Measurements from ENCODE around the gene PARD6G.

The PARD6G gene

DNA sequence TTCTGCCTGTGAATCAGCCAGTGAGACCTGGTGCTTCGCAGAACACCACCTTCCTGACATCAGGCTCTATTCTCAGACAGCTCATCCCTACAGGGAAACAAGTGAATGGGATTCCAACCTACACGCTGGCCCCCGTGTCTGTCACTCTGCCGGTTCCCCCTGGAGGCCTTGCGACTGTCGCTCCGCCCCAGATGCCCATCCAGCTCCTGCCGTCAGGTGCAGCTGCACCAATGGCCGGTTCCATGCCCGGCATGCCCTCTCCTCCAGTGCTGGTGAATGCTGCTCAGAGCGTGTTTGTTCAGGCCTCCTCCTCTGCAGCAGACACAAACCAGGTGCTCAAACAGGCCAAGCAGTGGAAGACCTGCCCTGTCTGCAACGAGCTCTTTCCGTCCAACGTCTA, 110.2 kb downstream of the PARD6G start:
- DNase-seq = no peak

- DNase-seq = no peak
Observed at GRCh38 chr18:80136679-80137078, 110.6 kb downstream of the PARD6G start.

GRCh38 chr18:80135136-80135535, 112.2 kb downstream of the PARD6G start:
- no peak for DNase-seq

DNA sequence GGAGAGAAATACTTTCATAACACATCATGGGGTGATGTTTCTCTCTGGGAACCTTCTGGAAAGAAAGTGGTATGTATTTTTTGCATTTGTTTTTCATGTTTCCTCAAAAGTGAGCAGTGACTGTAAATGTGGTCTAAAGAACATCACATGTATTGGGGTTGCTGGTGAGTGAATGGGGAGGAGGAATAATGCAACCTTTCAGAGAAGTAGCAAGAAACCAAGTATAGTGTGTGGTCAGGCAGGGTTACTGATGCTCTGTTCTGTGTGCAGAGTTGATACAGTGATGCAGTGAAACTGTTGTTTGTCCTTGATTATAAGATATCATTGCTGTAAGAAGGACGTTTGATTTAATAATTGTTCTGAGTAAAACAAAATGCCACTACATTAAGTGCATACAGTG, 114.2 kb downstream of the PARD6G start:
- DNase-seq = no peak

- no peak for DNase-seq
Observed at GRCh38 chr18:80132180-80132812, 115.0 kb downstream of the PARD6G start.

DNA sequence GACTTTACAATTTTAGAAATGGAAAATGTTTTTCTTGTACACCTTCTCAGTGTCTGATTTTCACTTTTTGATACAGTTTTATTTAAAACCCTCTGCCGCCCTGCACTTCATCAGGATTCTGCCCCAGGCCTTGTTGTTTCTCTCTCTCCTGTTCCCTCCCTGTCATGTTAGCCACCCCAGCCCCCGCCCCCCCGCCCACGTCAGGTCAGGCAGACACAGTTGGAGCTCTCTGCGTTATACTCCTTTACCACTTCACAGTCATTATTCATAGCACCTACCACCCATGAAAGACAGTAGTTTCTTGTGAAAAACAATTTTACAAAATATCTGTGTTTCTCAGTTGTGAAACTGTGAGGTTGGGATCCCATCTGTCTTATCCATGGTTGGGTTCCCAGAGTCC, 116.8 kb downstream of the PARD6G start:
- DNase-seq = no peak

DNA sequence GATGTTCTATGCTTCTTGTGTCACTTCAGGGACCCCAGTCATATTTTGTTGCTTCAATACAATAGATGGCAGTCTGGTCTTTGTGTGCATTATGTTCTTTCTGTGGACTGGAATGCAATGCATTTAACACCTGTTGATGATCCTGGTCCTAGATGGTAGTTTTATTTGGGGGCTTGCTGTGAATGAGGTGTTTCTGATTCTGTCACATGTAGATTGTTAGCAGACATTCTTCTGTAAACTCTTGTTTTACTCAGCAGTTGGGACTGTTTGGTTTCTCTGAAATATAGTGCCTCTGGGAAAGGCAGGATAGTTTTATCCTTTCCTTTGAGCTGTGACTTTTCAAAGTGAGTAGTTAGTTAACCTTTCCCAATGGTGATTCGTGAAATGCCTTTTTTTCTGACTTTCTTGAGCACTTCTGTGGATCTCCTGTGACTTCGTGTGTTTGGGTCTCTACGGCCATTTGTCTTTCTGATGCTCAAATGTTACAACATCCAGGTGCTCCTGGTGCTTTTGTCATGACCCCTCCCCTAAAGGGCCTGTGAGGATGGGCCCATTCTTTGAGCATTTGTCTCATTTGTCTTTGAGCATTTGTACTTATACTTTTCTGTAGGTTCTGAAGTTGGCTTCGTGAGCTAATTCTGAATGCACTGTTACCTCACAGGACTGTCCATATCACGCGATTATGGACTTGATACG, 117.5 kb downstream of the PARD6G start:
- no peak for DNase-seq

DNA sequence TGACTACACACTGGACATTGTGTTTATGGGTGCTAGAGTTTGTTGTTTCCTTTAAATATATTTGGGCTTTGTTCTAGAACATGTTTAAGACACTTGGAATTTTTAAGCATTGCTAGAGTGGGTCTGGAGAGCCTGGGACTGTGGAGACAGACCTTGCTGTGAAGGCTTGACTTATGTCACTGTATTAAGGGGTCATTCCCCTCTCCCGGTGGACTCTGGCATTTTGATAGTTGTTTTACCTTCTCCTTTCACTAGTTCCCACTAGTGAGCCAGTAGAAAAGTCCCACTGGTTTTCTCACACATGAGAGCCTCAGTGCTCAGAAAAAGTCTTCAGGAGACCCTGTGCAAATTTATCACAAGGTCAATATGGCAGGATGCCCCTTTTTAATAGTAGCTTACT, 119.7 kb downstream of the PARD6G start:
- DNase-seq = no peak

DNA sequence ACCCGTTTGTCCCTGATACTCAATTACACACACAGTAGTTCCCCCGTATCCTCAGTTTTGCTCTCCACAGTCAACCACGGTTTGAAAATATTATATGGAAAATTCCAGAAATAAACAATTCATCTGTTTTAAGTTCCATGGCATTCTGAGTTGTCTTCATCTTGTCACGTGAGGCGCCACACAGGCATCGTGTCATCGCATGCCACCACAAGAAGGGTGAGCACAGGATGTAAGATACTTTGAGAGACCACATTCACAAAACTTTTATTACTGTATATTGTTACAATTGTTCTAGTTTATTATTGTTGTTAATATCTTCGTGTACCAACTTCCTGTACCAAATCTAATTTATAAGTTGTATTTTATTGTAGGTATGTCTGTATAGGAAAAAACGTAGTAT, 120.5 kb downstream of the PARD6G start:
- no peak for DNase-seq

GRCh38 chr18:80124131-80124530, 123.2 kb downstream of the PARD6G start:
- DNase-seq = no peak

DNA sequence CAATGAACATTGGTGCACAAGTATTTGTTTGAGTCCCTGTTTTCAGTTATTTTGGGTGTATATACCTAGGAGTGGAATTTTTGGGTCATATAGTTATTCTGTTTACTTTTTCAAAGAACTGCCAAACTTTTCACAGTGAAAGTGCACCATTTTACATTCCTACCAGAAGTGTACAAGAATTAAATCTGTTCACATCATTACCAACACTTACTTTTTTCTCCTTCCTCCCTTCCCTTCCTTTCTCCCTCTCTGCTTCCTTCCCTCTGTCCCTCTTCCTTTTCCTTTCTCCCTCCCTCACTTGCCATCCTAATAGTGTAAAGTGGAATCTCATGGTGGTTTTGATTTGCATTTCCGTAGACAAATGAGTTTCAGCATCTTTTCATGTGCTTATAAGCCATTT, 126.4 kb downstream of the PARD6G start:
- DNase-seq = no peak

- DNase-seq = no peak
Observed at GRCh38 chr18:80119111-80119510, 128.2 kb downstream of the PARD6G start.

GRCh38 chr18:80115035-80115434, 132.3 kb downstream of the PARD6G start:
- DNase-seq = no peak

DNA sequence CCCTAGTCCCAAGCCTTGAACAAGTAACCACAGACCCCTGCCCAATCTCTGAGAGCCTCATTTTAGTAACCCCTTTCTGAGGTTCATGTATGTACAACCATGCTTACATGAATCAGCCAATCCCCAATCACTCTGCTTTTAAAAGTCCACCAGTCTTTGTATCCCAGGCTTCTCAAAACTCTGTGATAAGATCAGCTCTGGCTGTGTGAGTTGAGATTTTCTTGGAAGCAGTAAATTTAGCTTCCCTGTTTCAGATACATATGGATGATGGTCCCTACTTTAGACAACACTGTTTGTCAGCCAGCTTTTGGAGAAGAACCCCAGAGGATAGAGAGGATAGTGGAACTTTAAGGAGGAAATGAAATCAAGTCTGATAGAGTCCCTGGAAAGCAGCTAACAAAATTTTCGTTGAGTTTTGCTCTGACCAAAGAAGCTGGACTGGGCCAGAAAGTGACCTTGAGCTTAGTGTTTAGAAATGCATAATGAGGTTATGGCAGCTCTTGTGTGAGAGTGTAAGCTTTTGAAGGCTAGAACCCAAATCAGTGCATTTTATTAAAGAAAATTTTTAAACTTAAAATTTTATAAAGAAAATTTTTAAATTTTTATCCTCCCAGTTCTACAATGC, 134.6 kb downstream of the PARD6G start:
- no peak for DNase-seq

DNA sequence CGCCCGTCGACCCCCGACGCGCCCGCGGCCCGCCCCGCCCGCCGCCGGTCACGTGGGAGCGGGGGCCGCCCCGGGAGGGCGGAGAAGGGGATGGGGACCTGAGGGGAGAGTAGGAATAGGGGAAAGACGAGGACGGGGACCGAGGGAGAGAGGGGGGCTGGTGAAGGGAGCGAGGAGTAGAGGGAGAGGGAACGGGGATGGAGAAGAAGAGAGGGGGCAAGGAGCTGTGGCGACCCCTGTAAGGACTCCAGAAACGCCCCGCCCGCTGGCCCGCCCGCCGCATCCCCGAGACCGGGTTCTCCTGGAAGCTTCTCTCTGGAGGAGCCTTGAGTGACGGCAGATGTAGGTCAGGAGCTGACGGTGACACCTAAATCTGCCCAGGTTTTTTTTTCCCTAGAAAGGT, 137.6 kb downstream of the PARD6G start:
- DNase-seq = no peak

DNA sequence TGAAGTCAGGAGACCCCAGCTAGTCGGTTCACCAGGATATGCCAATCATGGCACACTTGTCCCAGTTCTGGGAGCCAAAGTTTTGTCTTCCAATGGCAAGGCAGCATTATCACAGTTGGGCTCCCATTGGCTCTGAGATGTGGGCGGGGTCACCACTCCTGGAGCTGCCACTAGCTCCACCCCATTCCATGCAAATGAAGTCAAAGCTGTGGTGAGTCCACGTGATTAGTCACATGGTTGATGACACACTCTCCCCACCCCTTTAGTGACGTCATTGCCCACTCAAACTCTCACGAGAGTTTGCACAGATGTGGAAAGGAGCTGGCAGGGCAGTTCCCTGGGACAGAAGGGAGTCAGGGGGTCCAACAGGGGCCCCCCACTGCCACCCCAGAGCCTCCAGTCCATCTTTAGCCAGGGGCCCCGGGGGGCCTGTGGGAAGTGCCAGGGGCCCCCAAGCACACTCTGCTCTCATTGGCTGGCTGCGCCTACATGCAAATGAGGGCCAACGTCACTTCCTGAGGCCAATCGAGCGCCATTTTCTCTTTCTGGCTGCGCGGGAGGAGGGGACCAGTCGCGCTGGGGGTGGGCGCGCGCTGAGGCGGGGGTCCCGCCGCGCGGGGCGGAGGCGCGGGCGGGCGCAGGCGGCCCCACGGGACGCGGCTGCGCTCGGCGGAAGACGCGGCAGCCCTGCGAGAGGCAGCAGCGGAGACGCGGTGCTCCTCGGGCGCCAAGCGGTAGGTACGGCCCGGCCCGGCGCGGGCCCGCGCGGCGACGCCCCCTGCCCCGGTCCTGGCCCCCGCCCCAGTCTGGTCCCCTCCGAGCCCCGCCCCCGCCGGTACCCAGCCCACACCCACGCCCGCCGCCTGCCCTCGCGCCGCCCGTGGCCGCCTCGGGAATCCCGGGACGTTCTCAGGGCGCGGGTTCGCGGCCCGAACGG, 138.3 kb downstream of the PARD6G start, which contains the start of gene ADNP2:
ADNP2 (plus strand) TSS at position 524 of the 937 bp plus-strand sequence. CDS start 8,281 bp downstream, outside the sequence.
- peak; percentile 69 to 75 for DNase-seq

DNA sequence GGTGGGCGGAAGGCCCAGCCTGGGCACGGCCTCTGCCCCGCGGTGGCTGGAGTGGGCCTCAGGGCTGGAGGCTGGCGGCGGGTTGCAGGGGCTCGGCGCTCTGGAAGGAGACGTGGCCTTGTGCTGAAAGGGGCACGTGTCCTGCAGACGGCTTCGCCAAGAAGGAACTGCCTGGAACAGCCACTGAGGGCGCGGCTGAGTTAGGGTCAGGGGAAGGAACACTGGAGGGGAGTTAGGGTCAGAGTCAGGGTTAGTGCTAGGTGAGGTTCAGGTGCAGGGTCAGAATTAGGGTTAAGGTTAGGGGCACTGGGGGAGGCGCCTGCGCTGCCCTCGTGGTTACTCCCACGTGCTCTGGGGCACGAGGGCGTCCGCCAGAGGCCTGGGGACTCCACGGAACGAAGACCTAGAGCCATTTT, 139.2 kb downstream of the PARD6G start:
- no peak for DNase-seq

- no peak for DNase-seq
Observed at GRCh38 chr18:80107426-80107825, 139.9 kb downstream of the PARD6G start.

Data from AML-193 (cell line).